ENCODE data around the gene FHIT.
"Not testable (repeated sequence)": the region's sequence is repeated elsewhere in the genome, so short reads cannot be mapped to it uniquely, and the experiment has no call there.

FHIT gene

DNA sequence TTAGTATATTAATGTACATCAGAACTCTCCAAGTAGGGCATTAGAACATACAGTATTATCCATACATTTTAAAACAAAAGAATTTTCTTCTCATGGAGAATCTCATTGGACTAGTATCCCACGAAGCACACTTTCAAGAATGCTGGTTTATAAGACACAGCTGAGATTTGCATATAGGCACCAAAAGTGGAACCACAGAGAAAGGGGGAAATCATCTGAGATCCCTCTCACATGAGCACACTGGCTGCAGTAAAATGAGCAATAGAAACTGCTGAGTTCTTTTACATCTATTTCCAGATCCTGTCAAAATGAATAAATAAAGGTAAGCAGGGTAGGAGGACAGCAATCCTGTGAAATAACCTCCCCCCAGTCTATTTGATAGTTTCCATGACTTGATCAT, 665.3 kb downstream of the FHIT start:
- no peak for DNase-seq (ENCODE audit: low read depth in 1 of 2, low spot score in 1 of 2)

DNA sequence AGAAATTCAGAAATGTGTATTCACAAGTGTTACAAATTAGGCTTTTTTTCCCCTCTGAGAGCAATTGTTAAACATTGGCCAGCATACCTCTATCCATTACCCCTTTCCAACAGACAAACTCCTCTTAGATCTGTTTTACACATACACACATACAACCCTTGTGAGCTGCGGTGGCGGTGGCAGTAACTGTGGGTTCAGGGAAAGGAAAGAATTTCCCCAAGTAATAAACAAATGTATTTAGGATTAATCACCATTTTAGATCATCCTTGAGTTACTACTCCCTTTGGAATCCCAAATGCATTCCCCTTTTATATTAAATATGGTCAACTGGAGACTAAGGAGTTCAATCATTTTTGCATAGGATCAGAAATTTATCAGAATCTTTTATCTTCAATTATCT, 667.0 kb downstream of the FHIT start:
- DNase-seq (ENCODE audit: low read depth in 1 of 2, low spot score in 1 of 2) = no peak

DNA sequence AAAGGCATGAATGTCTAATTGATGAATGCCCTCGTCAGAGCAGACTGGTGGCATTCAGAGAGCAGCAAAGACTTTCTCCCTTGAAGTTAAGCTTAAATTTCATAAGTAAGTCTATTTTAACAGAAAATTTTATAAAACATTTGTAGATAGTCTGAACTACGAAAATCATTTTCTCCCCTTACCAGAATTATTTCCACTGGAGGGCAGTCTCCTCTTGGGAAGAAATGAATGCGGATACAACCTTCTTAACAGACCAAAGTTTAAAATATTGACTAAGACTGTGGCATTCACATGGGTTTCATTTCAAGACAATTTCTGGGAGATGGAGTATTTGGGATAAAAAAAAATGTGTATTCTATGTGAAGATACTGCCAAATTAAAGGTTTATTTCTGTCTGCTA, 669.0 kb downstream of the FHIT start:
- DNase-seq (ENCODE audit: low read depth in 1 of 2, low spot score in 1 of 2) = no peak

DNA sequence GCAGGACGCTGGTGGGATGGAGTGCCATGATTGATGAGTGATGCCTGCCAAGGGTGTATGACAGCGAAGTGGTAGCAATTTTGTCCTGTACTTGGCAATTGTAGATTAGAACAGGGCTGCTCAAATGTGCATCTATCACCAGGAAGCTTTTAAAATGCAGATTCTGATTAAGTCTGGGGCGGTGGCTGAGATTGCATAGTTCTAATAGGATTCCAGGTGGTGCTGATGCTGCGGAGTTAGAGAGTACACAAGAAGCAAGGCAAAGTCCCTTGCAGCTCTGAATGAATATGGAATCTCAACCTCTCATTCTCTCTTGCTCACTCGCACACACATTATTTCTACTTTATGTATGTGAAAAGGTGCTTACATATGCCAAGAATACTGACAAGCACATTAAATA, 670.4 kb downstream of the FHIT start:
- DNase-seq (ENCODE audit: low read depth in 1 of 2, low spot score in 1 of 2) = no peak

DNA sequence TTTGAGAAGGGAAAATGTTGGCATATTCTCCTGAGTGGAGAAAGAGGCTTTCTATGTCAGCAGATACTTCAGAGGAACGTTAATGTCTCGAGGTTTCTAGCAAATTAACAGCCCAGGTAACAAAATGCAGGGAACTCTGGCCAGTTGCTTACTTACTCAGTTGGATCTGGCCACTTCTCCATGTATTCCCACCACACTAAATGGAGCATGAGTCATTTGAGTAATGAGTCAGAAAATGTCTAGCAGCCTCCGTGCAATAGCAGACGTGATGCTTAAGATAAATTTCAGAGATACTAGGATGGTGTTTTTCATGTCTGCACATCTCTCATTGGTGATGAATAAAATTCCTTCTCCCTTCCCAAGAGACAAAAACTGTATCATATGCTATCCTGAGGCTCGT, 671.5 kb downstream of the FHIT start:
- DNase-seq (ENCODE audit: low read depth in 1 of 2, low spot score in 1 of 2) = no peak

DNA sequence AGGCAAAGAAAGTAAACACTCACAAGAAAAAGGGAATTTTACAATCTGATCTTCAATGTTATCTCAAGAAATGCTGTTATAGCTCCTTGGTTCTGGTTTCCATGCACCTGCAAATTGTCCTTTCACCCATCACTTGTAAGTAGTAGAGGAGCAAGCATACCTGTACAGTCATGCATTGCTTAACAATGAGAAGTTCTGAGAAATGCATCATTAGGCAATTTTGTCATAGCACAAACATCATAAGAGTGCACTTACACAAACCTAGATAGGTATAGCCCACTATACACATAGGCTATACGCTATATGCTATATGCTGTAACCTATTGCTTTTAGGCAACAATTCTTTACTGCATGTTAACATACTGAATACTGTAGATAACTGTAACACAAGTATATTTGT, 672.3 kb downstream of the FHIT start:
- DNase-seq (ENCODE audit: low read depth in 1 of 2, low spot score in 1 of 2) = no peak

DNA sequence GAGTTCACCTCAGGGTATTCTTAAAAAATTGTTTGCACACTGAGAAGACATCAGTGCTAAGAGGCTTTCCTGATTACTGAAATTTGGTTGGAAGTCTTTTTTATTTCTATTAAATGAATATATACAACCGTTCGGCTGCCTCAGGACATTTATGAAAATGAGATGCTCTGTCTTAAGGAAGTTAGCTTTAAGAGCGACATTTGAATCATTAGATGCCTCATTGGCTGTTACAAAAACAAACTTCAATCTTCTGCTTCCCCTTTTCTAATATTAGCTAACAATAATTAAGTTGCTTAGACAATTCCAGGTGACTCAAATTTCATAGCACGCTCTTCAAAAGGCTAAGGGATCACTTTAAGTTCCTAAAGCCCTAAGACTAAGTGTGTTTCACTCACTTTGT, 673.7 kb downstream of the FHIT start:
- no peak for DNase-seq (ENCODE audit: low read depth in 1 of 2, low spot score in 1 of 2)

DNA sequence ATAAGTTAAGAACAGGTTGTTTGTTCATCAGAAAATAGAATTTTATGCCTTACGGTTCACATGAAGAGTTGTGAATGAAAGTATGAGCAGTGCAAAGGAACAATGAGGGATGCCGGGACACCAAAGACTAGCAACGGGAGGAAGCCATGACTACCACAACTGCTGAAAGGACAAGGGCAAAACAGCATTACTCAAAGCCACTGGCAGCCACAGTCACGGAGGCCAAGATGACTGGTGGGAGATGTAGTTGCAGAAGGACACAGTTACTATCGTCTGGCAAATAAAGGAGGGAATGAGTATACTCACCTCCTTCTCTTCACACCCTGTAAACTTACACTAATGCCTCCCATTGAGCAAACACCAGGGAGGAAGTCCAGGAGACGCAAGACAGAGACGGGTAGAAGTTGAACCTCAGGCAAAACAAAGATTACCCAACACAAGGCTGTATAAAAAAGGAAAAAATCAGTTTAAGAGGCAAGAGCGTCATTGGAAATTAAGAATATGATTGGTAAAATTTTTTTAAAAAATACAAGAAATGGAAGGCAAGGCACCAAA, 675.5 kb downstream of the FHIT start:
- no peak for DNase-seq (ENCODE audit: low read depth in 1 of 2, low spot score in 1 of 2)

DNA sequence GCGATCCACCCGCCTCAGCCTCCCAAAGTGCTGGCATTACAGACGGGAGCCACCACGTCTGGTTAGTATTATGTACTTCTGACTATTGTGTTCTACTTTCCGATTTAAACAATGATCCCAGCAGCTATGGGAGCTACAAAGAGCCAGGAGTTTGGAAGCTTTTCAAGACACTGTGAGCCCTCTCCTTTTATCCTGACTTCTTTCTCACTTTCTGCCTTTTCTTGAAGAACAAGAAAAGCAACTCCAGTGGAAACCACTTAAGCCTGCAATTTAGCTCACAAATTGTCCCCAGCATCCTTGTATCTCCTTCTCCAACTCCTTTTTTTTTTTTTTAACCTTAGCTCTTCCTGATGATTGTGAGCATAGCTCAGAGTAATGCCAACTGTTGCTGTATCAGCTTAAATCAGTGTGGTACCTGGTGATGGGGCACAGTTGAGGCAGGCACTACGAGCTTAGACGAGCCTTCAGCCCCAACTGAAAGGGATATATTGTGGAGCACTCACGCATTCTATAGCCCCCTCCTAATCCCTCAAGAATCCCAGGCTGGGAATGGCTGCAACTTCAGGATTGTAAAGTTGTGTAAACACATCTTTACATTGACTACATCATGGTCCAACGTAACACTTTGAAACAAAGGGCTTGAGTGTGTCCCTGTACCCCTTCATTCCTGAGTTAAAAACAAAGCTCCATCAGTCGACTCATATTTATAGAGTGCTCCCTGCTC, 677.0 kb downstream of the FHIT start:
- no peak for DNase-seq (ENCODE audit: low read depth in 1 of 2, low spot score in 1 of 2)

DNA sequence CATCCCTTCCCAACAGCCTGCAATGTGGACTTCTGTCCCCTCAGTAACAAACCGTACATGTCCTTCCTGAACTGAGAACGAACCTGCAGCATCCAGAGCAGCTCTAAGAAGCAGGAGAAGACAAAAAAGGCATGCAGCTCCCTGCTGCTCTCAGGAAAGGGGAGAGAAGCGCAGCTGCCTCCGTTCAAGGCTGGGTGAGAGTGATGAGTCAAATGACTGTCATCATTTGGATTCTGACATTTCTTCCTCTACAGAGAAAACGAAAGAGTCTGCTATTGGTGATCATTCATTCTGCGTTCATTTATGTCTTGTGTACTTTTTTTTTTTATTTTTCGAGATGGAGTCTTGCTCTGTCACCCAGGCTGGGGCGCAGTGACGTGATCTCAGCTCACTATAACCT, 677.8 kb downstream of the FHIT start:
- DNase-seq (ENCODE audit: low read depth in 1 of 2, low spot score in 1 of 2) = no peak

DNA sequence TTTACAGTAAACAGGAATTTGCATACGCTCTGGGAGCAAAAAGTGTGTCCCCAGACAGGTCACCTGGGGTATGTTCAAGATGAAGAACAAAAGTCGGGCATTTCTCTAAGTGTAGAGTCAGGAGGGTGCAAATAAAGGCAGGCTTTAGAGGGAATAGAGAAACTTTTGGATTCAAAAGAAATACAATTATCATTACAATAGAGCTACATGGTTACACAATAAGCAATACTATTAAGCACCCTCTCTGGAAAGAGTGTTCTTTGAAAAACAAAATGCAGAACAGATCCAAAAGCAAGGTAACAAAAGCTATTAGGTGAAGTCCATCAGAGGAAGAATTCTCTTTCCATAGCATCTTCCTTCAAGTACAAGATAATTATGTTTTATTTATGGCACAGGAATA, 679.7 kb downstream of the FHIT start:
- DNase-seq (ENCODE audit: low read depth in 1 of 2, low spot score in 1 of 2) = no peak

DNA sequence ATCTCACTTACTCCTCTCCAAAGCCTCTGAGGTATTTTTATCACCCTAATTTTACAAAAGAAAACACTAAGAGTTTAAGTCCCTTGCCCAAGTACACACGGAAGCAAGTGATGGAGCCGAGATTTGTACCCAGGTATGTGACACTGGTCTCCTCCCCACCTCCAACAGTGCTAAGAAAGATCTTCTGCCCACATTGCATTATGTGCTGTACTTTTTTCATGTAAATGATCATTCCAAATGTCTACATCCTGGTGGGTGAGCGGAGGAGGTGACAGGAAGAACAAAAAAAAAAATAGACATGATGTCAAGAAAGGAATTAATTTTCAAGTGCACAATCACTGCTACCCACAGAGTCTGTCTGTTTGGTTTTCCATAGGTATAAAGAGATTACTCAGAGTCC, 694.1 kb downstream of the FHIT start:
- DNase-seq (ENCODE audit: low read depth in 1 of 2, low spot score in 1 of 2) = no peak

DNA sequence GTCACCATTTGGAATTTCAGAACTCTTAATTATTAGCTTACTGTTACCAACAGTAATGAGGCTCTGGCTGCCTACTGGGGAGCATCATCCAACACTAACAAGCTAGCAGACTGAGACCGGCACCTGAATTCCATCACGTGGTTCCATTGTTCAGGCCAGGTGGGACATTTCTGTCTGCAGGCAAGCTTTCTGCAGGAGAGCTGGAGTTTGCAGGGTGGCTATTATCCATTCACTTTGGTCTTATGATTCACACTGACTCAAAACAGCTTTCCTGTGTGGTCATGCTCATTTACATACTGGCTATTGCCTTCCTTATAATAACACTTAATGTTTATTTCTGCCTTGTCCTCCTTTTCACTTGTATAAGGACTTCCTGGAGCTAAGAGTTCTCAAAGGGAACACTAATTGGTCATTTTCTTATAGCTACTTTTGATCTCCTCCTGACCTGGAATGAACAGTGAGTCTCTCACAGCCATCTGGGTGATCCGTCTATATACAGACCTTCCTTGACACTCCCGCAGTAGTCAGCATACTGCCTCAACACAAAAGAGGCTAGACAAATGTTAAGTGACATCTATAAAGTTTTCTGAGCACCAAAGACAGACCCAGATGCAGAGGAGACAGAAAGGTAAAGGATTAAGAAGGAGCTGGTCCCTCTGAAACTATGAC, 695.4 kb downstream of the FHIT start:
- DNase-seq (ENCODE audit: low read depth in 1 of 2, low spot score in 1 of 2) = no peak

DNA sequence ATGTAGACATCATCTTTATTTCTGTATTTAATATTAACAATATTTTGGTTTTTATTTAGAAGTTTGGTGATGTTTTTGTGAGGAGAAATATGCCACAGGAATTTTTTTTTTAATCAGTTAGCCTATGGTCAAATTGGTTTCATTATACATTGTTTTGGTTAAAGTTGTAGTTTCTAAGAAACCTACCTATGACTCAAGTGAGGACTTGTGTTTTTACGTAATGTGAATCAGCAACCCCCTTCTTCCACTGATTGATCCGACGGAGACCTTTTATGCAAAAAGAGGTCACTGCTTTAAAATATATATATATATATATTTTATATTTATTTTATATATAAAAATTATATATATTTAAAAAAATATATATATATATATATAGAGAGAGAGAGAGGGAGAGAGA, 698.1 kb downstream of the FHIT start:
- no peak for DNase-seq (ENCODE audit: low read depth in 1 of 2, low spot score in 1 of 2)

DNA sequence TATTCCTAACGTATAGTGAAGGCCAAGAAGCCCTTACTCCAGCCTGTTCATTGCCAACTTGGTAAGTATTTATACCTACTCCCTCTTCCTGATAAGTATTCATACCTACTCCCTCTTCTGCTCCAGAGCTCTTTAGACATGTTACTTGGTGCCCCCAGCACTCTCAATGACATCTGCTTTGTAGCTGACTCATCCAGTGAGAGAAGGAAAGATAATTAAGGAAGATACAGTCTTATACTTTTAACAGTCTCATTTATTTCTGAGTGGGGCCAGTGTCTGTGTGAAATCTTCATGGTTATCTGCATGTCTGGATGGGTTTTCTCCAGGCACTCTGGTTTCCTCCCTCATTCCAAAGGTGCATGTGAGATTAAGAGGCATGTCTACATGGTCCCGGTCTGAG, 698.7 kb downstream of the FHIT start:
- DNase-seq (ENCODE audit: low read depth in 1 of 2, low spot score in 1 of 2) = no peak

DNA sequence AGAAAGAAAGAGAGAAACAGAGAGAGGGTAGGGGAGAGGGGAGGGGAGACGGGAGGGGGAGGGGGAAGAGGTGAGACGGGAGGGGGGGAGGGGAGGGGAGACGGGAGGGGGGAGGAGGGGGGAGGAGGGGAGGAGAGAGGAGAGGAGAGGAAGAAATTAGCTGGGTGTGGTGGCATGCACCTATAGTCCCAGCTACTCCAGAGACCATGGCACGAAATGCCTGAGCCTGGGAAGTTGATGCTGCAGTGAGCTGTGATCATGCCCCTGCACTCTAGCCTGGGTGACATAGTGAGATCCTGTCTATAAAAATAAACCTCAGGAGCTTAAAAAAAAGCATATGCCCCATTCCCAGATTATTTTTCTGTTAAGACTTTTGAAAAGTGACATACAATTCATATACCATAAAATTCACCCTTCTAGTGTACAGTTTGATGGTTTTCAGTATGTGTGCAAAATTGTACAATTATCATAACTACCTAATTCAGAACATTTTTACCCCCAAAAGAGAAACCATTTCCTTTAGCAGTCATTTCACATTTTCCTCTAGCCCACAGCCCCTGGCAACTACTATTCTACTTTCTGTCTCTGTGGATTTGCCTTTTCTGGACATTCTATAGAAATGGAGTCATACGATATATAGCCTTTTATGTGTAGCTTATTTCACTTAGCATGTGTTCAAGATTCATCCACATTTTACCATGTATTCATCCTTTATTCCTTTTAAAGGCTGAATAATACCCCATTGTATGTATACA, 699.6 kb downstream of the FHIT start:
- no peak for DNase-seq (ENCODE audit: low read depth in 1 of 2, low spot score in 1 of 2)

DNA sequence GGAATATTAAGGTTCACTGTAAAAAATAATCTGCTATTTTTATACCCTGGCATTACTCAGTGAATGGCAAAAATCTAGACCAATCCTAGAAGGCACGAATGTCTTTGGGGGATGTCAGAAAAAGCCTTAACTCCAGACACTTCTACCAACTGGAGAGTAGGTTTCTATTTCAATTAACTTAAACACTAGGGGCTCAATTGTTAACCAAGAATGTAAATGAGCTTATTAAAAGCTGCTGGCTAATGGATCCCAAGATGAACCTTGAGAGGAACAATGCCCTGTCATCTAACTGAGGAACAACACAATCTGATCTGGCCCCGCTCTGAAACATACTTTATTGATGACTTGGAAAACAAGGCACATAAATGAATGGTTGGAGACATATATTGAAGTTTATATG, 701.4 kb downstream of the FHIT start:
- DNase-seq (ENCODE audit: low read depth in 1 of 2, low spot score in 1 of 2) = no peak

DNA sequence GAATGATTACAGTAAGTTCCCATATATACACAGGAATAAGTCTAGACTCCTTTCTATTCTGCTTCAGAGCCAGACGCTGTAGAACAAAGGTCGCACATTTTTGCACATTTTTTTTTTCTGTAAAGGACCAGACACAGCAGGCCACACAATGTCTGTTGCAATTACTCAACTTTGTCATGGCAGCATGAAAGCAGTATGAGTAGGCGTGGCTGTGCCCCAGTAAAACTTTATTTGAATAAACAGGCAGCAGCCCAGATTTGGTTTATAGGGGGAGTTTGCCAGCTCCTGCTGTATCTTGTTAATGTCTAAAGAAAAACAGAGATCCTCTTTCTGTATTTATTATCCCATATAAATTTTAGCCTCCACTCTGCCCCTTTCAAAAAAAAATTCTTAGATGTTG, 708.3 kb downstream of the FHIT start:
- DNase-seq (ENCODE audit: low read depth in 1 of 2, low spot score in 1 of 2) = no peak

DNA sequence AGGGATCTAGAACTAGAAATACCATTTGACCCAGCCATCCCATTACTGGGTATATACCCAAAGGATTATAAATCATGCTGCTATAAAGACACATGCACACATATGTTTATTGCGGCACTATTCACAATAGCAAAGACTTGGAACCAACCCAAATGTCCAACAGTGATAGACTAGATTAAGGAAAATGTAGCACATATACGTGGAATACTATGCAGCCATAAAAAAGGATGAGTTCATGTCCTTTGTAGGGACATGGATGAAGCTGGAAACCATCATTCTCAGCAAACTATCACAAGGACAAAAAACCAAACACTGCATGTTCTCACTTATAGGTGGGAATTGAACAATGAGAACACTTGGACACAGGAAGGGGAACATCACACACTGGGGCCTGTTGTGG, 711.9 kb downstream of the FHIT start:
- DNase-seq (ENCODE audit: low read depth in 1 of 2, low spot score in 1 of 2) = not testable (repeated sequence)

DNA sequence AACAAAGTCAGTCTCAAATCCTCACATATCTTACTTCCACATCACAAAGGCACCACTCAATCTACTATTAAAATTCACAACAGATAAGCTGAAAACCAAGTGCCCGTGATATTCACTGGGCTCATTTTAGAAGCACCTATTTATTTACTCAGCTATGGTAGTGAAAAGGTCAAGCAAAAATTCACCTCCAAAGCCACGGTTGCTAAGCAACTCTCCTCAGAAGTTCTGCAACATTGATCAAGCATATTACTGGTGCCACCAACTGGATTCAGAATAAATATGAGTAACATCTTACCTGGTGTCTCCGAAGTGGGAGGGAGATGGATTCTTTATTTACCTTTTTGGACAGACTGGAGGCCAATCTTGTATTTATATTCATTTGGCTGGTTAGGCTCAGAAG, 714.8 kb downstream of the FHIT start:
- DNase-seq (ENCODE audit: low read depth in 1 of 2, low spot score in 1 of 2) = no peak

DNA sequence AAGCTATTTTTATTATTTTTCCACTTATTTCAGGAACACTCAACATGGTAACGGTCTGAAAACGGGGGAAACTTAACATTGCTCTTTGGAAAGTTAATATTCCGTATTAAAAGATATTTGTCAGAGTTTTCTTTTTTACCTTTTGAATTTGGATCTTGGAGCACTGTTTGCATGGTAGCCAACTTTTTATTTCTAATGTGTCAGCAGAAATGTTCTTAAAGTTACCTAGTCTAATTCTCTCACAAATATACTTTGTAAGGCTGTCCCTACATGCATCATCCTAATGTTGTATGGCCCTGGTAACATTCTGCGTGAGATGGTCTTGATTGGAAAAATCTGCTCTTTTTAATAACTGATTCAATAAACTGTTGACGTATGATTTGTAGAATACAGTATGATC, 719.5 kb downstream of the FHIT start:
- no peak for DNase-seq (ENCODE audit: low read depth in 1 of 2, low spot score in 1 of 2)

DNA sequence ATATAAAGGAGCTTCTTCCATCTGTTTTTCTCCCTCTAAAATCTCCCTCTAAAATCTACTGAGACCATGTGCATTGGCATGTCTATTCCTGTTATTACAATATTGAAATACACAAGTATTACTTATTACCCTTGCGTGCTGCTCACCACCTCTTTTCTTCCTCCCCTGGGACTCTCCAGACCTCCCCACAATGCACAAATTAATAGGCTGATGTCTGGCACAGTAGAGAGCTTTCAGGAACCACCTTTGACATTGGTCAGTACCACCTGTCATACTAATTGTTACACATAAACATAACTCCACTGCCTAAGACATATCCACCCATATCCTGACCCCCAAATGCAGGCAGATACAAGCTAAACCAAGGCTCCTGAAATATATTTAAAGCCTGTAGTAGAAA, 722.6 kb downstream of the FHIT start:
- no peak for DNase-seq (ENCODE audit: low read depth in 1 of 2, low spot score in 1 of 2)

Data from stimulated activated CD4-positive, alpha-beta T cell treated with anti-CD3 and anti-CD28 coated beads, Interleukin-15, amount 100 ng/mL, for 1 hour (primary cell).